Activated naive CD4-positive, alpha-beta T cell treated with Interleukin-2 at 50 U/mL for 16 hours (primary cell): Measurements from ENCODE around the gene VCP.
A peak's percentile ranks its signal among the peaks of the same experiment; 100 is the strongest.

Experiments
- DNase-seq: peaks from one replicate; pipeline ENCODE4 v3.0.0-alpha.2; 2020

The VCP gene

GRCh38 chr9:35072461-35073278, at the start of gene VCP:
VCP (minus strand) TSS chr9:35072625; CDS start chr9:35072353, 272 bp downstream.
- peak; percentile 98 for DNase-seq

- peak; percentile 86 for DNase-seq
Observed at GRCh38 chr9:35116898-35117551, 44.6 kb upstream of the VCP start.

DNA sequence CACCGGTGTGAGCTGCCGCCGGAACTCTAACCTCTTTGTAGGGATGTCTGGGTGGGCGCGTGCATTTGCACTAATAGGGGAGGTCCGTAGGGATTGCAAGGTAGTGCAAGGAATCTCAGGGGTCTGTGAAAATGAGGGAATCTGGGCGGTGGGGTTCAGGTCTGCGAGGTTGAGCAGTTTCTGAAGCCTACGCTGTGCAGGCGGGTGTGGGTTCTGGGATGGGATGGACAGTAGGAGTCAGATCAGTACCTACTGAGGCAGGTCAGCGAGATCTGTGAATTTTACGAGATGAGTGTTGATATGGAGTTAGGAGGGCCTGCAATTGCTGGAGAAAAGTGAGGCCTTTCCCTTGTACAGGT, 44.1 kb upstream of the VCP start:
- no peak for DNase-seq

GRCh38 chr9:35115680-35116538, 43.5 kb upstream of the VCP start, which contains the start of gene ATOSB:
ATOSB (minus strand) TSS chr9:35115862; CDS start chr9:35108274, 7,588 bp downstream.
- DNase-seq: peak; percentile 95

GRCh38 chr9:35114840-35115628, 42.6 kb upstream of the VCP start:
- peak; percentile 40 for DNase-seq

DNA sequence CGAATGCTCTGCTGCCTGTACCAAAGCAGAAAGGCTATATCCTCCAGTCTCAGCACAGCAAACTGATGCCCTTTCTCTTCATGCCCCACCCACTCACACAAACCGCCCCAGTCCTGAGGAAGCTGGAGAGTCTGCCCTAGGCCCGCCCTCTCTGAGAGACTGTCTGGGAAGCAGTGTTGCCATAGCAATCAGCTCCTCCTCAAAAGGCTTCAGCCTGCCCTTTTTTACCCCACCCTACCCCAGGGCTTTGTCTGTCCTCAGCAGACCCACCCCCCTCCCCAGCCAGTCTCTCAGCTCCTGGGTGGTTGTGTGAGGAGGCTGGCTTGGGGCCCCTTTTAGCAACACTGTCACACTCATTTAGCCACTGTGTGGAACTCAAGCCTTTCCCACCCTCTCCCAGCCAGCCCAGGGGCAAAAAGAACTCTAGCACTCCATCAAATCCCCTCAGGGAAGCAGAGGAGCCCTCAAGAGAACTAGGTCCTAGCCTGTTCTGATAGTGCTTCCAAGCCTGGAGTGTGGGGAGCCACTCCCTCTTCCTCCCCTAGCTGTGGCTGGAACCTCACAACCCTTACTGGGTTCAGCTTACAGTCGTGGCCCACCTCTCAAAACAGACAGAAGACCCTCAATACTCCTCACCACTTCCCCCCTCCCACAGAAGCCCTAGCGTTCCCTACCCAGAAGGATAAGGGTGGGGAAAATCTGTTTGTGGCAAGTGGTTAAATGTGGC, 41.9 kb upstream of the VCP start:
- DNase-seq: peak; percentile 65

DNA sequence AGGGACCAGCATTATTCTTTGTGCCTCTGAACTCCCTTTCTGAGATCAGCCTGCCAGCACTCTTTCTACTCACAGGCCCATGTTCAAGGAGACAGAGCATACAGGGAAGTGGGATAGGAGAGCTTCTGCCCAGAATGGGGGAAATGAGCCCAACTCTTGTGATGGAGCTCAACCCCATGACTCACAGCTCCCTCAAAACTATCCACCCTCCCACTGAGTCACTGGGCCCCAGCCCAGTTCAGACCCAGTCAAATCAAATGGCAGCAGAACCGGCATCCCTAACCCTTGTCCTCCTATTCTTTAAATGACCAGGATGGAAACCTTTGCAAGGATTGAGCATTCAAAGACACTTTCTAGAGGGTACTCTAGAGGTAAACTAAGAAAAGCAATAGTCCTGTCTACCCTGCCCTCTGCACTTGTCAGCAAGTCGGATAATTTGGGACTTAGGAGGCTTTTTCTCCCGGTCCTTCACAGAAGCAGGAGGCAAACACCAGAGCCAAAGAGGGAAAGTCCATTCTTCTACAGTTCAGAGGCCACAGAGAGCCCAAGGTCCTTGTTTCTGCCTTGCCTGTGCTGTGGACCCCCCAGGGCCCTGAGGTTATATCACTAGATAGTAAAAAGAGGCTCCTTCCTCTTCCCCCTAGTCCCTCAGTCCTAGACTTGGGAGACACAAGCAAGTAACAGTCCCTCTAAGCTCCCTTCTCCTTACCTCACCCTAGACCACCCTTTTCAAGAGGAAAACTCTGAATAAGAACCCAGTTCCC, 40.0 kb upstream of the VCP start:
- peak; percentile 21 for DNase-seq

DNA sequence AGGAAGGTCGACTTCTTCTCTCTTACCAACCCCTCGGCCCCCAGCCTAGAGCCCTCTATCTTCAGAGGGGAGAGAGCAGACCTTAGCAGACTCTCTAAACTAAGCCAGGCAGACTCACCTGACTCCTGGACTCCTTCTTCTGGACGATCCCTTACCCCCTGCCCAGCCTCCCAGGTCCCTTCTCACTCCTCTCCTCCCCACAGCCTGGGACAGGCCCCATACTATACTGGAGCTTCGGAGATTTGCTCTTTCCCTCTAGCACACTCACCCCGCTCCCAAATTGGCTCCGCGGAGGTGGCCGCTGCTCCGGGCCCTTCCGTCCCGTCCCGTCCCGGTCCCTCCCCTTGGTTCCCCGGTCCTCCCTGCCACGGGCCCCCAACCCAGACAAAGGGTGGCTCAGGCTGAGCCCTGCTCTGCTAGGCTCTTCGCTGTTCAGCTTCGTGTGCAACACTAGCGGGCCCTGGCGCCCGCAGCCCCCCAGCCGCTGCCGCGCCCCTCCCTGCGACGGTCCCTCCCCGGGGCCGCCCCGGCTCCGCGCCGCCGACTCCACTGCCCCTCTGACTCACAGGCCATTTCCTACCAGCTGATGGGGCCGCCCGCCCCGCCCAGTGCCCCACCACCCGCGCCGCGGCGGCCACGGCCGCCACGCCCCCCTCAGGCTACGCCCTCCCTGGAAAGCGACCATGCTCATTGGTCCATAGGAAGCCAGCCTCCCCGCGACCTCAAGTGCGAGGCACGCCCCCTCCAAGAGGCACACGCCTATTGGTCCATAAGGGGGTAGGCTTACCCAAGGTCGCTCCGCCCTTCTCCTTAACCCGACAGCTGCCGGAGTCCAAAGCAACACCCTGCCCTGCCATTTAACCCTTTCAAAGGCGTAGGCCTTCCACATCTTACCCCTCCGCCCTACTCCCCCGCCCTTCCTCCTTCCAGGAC, 38.8 kb upstream of the VCP start:
- DNase-seq: peak; percentile 97

- no peak for DNase-seq
Observed at GRCh38 chr9:35110327-35110761, 37.9 kb upstream of the VCP start.

DNA sequence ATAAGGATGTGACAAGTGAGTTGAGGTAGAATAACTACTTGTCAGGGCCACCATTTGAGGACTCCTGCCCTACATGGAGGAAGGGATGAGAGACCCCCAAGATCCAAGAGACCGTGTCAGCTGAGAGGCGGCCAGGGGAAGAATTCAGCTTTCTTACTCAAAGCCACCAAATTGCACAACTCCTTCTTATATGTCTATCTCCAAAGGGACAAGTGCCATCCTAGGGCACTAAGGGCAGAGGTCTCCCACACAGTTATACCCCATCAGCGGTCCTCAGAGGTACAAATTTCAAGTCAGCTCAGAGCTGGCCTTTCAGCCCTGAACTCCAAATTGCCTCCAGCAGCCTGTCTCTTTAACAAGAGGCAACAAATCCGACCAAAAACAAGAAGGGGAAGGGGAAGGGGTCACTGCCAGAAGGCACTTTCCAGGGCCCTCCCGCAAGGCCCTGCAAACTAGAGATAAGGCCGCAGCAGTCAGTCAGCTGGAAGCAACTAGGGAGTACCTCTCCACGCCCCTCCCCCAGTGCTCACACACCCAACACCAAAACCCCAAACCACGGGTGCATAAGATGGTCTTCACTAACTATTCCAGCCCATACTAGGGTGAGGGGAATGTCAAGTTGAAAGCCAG, 36.6 kb upstream of the VCP start:
- no peak for DNase-seq

GRCh38 chr9:35108461-35108860, 36.0 kb upstream of the VCP start:
- DNase-seq: no peak

GRCh38 chr9:35107297-35108290, 35.2 kb upstream of the VCP start:
- DNase-seq: no peak

DNA sequence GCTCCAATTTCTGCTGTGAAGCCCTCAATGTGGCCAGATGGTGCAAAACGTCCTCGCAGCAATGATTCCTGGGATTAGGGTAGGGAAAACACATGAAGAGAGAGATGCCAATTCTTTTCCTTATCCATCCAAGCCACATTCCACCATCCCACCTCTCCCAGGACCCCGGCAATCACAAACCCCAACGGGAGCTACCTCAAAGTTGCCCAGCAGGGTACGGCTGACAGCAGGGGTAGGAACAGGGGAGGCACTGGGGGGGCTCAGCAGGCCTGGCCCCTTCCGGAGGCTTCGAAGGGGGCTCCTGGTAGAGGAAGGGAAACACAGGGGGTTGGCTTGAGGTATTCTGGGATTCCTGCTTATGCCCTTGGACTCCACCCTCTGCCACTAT, 33.9 kb upstream of the VCP start:
- no peak for DNase-seq

GRCh38 chr9:35105571-35106342, 33.3 kb upstream of the VCP start:
- no peak for DNase-seq

DNA sequence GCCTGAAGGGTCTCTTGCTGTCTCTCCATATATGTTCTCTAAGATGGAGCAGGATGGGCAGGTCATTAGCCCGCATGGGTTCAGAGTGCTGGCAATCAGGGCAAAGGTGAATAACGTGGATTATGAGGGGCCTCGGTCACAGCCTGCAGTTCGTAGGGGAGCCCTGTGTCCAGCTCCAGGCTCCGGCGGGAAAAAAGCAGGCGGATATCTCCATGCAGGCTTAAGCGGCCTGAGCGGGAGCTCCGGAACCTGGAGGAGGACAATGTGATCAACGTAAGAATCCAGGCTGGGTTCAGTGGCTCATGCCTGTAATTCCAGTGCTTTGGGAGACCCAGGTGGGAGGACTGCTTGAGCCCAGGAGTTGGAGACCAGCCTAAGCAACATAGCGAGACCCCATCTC, 32.7 kb upstream of the VCP start:
- no peak for DNase-seq

GRCh38 chr9:35104586-35104985, 32.2 kb upstream of the VCP start:
- DNase-seq: no peak

DNA sequence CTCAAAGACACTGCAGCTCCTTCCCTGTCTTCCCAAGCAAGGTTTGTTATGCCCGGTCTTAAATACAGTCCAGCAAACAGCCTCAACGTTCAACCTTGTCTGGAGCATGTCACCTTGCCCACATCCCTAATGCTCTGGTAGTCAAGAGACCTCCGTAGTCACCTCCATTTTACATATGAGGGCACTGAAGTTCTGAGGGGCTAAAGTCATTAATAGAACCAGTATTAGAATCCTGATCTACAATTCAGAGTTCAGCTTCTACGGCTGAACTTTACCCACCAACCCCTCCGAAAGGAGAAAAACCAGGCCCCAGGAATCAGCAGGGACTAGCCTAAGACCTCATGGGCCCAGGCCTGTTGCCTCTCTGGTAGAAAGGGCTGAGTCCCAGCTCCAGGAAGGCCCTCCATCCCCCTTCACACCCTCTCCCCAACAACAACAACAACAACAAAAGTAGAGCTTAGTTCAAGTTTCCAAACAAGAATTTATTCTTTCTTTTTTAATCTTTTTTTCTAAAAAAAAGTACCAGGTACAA, 31.3 kb upstream of the VCP start:
- no peak for DNase-seq
